ENCODE measurements around the gene KRT3. TPM values are rescaled to one million over a fixed set of nuclear protein-coding genes. Genes with fewer than 3 reads are reported as not detected.

Gene KRT3
- total and polyA plus RNA-seq, 7 donors = not detected

GRCh38 chr12:52768479-52769200 lies 27.3 kb downstream of the KRT3 start:
- Histone ChIP-seq H3K4me1 (no peaks in the 10 kb centered on the region), H3K27ac (no peak overlapping the region), H3K4me3 (no peak overlapping the region), H3K9me3 (no peaks in the 10 kb centered on the region), H3K36me3 (ENCODE audit: insufficient read depth in 1 of 2, low read depth in 1 of 2) (no peaks in the 10 kb centered on the region), H3K27me3 (ENCODE audit: insufficient read depth in 3 of 3, low read length in 2 of 3) (peaks cover 0 to 11% (median 0%) of the 10 kb centered on the region in 3 donors)
- 79 to 84% (median 79%) methylated on average over 10 of the region's 10 CpGs for WGBS, 3 donors
- TF ChIP-seq, protein P1, sequence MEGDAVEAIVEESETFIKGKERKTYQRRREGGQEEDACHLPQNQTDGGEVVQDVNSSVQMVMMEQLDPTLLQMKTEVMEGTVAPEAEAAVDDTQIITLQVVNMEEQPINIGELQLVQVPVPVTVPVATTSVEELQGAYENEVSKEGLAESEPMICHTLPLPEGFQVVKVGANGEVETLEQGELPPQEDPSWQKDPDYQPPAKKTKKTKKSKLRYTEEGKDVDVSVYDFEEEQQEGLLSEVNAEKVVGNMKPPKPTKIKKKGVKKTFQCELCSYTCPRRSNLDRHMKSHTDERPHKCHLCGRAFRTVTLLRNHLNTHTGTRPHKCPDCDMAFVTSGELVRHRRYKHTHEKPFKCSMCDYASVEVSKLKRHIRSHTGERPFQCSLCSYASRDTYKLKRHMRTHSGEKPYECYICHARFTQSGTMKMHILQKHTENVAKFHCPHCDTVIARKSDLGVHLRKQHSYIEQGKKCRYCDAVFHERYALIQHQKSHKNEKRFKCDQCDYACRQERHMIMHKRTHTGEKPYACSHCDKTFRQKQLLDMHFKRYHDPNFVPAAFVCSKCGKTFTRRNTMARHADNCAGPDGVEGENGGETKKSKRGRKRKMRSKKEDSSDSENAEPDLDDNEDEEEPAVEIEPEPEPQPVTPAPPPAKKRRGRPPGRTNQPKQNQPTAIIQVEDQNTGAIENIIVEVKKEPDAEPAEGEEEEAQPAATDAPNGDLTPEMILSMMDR (IDR thresholded peaks at IDR 0.05) = no peak
- intact Hi-C loops (cut with DNase I) = no loop called here
- DNase-seq = no peak
- ATAC-seq = no peak

DNA sequence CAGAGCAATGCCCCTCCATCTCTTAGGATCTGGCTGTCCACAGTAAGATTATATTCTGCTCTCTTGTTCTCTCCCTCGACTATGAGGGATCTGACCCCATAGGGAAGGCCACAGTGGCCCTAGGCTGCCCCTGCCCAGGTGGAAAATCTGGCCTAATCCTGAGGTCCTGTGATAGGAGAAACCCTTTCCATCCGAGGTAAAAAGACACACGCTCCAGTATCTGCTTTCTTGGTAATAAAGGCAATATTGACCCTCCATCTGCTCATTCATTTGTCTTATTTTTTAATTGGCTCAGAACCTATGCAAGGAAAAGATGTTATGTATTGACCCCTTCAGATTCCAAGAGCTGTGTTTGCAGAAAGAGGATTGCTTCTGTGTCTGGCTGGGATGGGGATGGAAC lies 28.5 kb downstream of the KRT3 start:
- peaks cover 0 to 11% (median 0%) of the 10 kb centered on the region in 3 donors for H3K27me3 ChIP-seq (ENCODE audit: insufficient read depth in 3 of 3, low read length in 2 of 3)
- H3K27ac ChIP-seq = no peak overlapping the region
- no peak overlapping the region for H3K4me3 ChIP-seq
- TF ChIP-seq, protein P1 (IDR thresholded peaks at IDR 0.05) = no peak
- DNase-seq (no peak), ATAC-seq (no peak)
- 31 to 37% (median 33%) methylated on average over 3 of the region's 3 CpGs for WGBS, 3 donors
- no peaks in the 10 kb centered on the region for H3K9me3 ChIP-seq
- intact Hi-C loops (cut with DNase I) = no loop called here
- H3K4me1 ChIP-seq = no peaks in the 10 kb centered on the region
- H3K36me3 ChIP-seq (ENCODE audit: insufficient read depth in 1 of 2, low read depth in 1 of 2) = no peaks in the 10 kb centered on the region

GRCh38 chr12:52767020-52767379 lies 28.9 kb downstream of the KRT3 start:
- no peak overlapping the region for H3K4me3 ChIP-seq
- no peaks in the 10 kb centered on the region for H3K4me1 ChIP-seq
- H3K36me3 ChIP-seq (ENCODE audit: insufficient read depth in 1 of 2, low read depth in 1 of 2) = no peaks in the 10 kb centered on the region
- H3K27ac ChIP-seq = no peak overlapping the region
- DNase-seq (no peak), ATAC-seq (no peak)
- no peaks in the 10 kb centered on the region for H3K9me3 ChIP-seq
- H3K27me3 ChIP-seq (ENCODE audit: insufficient read depth in 3 of 3, low read length in 2 of 3) = peaks cover 0 to 11% (median 0%) of the 10 kb centered on the region in 3 donors
- 63 to 79% (median 66%) methylated on average over 1 of the region's 1 CpG for WGBS, 3 donors
- intact Hi-C loops (cut with DNase I) = no loop called here
- TF ChIP-seq, protein P1 (IDR thresholded peaks at IDR 0.05) = no peak

DNA sequence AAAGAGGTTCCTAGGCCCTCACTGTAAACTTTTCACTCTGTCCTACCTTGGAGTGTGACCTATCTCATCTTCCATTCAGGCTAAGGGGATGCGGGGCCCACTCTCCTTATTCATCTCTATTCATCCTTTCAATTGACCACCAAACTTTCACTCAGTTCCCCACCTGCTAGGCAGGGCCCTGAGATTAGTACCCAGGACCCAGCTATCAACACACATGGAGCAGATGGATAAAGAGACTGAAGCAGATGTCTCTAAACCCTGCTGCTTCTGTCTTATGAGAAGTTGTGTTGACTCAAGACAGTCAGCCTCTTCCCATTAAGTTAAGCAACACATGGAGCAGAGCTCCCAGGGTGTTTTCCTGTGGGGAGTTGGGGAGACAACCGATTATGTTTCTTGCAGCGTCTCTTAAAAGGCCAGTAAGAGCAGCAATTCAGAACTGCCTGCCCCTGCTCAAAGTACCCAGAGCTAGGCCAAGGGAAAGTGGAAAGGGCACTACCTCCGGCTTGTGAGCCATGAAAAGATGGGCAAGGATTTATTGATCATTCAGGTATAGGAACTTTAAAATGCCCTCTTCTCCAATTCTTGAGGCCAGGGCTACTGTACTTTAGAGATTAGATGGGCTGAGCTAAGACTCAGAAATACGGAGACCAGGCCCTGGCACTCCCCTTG lies 29.4 kb downstream of the KRT3 start:
- Histone ChIP-seq H3K4me1 (no peaks in the 10 kb centered on the region), H3K27ac (no peak overlapping the region), H3K9me3 (no peaks in the 10 kb centered on the region), H3K4me3 (no peak overlapping the region), H3K27me3 (ENCODE audit: insufficient read depth in 3 of 3, low read length in 2 of 3) (peaks cover 0 to 11% (median 0%) of the 10 kb centered on the region in 3 donors), H3K36me3 (ENCODE audit: insufficient read depth in 1 of 2, low read depth in 1 of 2) (no peaks in the 10 kb centered on the region)
- TF ChIP-seq, protein P1 (IDR thresholded peaks at IDR 0.05) = no peak
- intact Hi-C loops (cut with DNase I) = no loop called here
- no peak for ATAC-seq
- WGBS, 3 donors = 70 to 86% (median 76%) methylated on average over 5 of the region's 5 CpGs
- DNase-seq = no peak

Measured in psoas muscle (tissue), 8 donors.